Astrocyte (in vitro differentiated cells and primary cell): Measurements from ENCODE around the gene KCNH6. TPM values are rescaled to one million over a fixed set of nuclear protein-coding genes. Genes with fewer than 3 reads are reported as not detected.

ENCODE experiments used
- DNase-seq: peaks from one replicate; pipeline ENCODE4 v3.0.0-alpha.2; 2010; ENCODE audit warnings: low read depth
- FAIRE-seq: peaks from 2 replicates; lab custom pipeline; 2011; peaks lifted over from hg19 to GRCh38; lab: Jason Lieb, UNC
- H2AFZ ChIP-seq: 2 replicates; pipeline ENCODE4 v1.6.0; 2012; ENCODE audit warnings: low read depth, low read length, inconsistent platforms
- H3K27ac ChIP-seq: 2 replicates; pipeline ENCODE4 v1.5.1; 2011; ENCODE audit warnings: low read depth, low read length, inconsistent platforms
- H3K27me3 ChIP-seq: 2 replicates; pipeline ENCODE4 v1.6.0; 2011; ENCODE audit warnings: low read length, inconsistent platforms; ENCODE audit not compliant: insufficient read depth
- H3K36me3 ChIP-seq: 2 replicates; pipeline ENCODE4 v1.5.1; 2011; ENCODE audit warnings: low read length, inconsistent platforms; ENCODE audit not compliant: insufficient read depth
- H3K4me1 ChIP-seq: 2 replicates; pipeline ENCODE4 v1.5.1; 2011; ENCODE audit warnings: low read length, inconsistent platforms; ENCODE audit not compliant: insufficient read depth
- H3K4me2 ChIP-seq: 2 replicates; pipeline ENCODE4 v1.6.0; 2012; ENCODE audit warnings: low read length, inconsistent platforms
- H3K4me3 ChIP-seq: 2 replicates; pipeline ENCODE4 v1.5.1; 2011; ENCODE audit warnings: low read depth, mild to moderate bottlenecking, low read length, inconsistent platforms; ENCODE audit not compliant: insufficient read depth
- H3K79me2 ChIP-seq: 2 replicates; pipeline ENCODE4 v1.6.0; 2012; ENCODE audit warnings: mild to moderate bottlenecking, low read length, inconsistent platforms; ENCODE audit not compliant: insufficient read depth
- H3K9ac ChIP-seq: 2 replicates; pipeline ENCODE4 v1.6.0; 2012; ENCODE audit warnings: mild to moderate bottlenecking, low read length, inconsistent platforms
- H3K9me3 ChIP-seq: 2 replicates; pipeline ENCODE4 v1.5.1; 2012; ENCODE audit warnings: low read depth, mild to moderate bottlenecking, low read length, inconsistent platforms; ENCODE audit not compliant: insufficient read depth
- H4K20me1 ChIP-seq: 2 replicates; pipeline ENCODE4 v1.6.0; 2012; ENCODE audit warnings: low read length, inconsistent platforms; ENCODE audit not compliant: insufficient read depth
- H3K27ac Mint-ChIP-seq: one replicate; pipeline ENCODE4 v1.8.0; 2021; ENCODE audit warnings: mild to moderate bottlenecking, mixed read lengths; ENCODE audit not compliant: unreplicated experiment
- H3K27me3 Mint-ChIP-seq: one replicate; pipeline ENCODE4 v1.8.0; 2021; ENCODE audit warnings: low read depth, mixed read lengths; ENCODE audit not compliant: unreplicated experiment
- H3K36me3 Mint-ChIP-seq: one replicate; pipeline ENCODE4 v1.8.0; 2021; ENCODE audit warnings: low read depth, mixed read lengths; ENCODE audit not compliant: unreplicated experiment
- H3K4me1 Mint-ChIP-seq: one replicate; pipeline ENCODE4 v1.8.0; 2021; ENCODE audit warnings: low read depth, mixed read lengths; ENCODE audit not compliant: unreplicated experiment
- H3K4me3 Mint-ChIP-seq: one replicate; pipeline ENCODE4 v1.8.0; 2021; ENCODE audit warnings: mild to moderate bottlenecking, moderate library complexity, mixed read lengths; ENCODE audit not compliant: unreplicated experiment
- H3K9me3 Mint-ChIP-seq: one replicate; pipeline ENCODE4 v1.8.0; 2021; ENCODE audit warnings: mild to moderate bottlenecking, mixed read lengths; ENCODE audit not compliant: unreplicated experiment
- EZH2 ChIP-seq: IDR thresholded peaks from 2 replicates; pipeline ENCODE4 v1.6.1; 2012; ENCODE audit warnings: mild to moderate bottlenecking, low read length, inconsistent platforms; ENCODE audit not compliant: insufficient read depth
- total RNA-seq: library from RNA; stranded (reverse); gene quantifications from 2 replicates; pipeline ENCODE4 v1.2.1, GENCODE V29; 2021
- TF ChIP-seq, protein P1 (sequence below): IDR thresholded peaks from 2 replicates; pipeline ENCODE4 v1.5.1; 2011; ENCODE audit warnings: low read depth, mild to moderate bottlenecking, inconsistent platforms, low read length, moderate library complexity; ENCODE audit not compliant: insufficient read depth

KCNH6 gene
- total RNA-seq, 1 donor from 2014 or later: not detected

- no peak overlapping the region for H3K27ac Mint-ChIP-seq
- Histone ChIP-seq H3K4me3 (no peak overlapping the region), H3K4me2 (no peak overlapping the region), H3K27ac (no peak overlapping the region), H3K9me3 (no peaks in the 10 kb centered on the region), H3K9ac (no peak overlapping the region), H2AFZ (no peak overlapping the region), H3K27me3 (peaks cover 6% of the 10 kb centered on the region), H3K4me1 (peaks cover 24% of the 10 kb centered on the region), H3K36me3 (no peaks in the 10 kb centered on the region), H3K79me2 (no peaks in the 10 kb centered on the region), H4K20me1 (peaks cover 3% of the 10 kb centered on the region)
- no peaks in the 10 kb centered on the region for H3K36me3 Mint-ChIP-seq
- DNase-seq (no peak), FAIRE-seq (no peak)
- peaks cover 2% of the 10 kb centered on the region for H3K9me3 Mint-ChIP-seq
- H3K4me3 Mint-ChIP-seq: no peak overlapping the region
- TF ChIP-seq EZH2: no peak
- TF ChIP-seq, protein P1, sequence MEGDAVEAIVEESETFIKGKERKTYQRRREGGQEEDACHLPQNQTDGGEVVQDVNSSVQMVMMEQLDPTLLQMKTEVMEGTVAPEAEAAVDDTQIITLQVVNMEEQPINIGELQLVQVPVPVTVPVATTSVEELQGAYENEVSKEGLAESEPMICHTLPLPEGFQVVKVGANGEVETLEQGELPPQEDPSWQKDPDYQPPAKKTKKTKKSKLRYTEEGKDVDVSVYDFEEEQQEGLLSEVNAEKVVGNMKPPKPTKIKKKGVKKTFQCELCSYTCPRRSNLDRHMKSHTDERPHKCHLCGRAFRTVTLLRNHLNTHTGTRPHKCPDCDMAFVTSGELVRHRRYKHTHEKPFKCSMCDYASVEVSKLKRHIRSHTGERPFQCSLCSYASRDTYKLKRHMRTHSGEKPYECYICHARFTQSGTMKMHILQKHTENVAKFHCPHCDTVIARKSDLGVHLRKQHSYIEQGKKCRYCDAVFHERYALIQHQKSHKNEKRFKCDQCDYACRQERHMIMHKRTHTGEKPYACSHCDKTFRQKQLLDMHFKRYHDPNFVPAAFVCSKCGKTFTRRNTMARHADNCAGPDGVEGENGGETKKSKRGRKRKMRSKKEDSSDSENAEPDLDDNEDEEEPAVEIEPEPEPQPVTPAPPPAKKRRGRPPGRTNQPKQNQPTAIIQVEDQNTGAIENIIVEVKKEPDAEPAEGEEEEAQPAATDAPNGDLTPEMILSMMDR: no peak
- peaks cover 55% of the 10 kb centered on the region for H3K27me3 Mint-ChIP-seq
- no peaks in the 10 kb centered on the region for H3K4me1 Mint-ChIP-seq
Measured at GRCh38 chr17:63479495-63480184, 43.5 kb upstream of the KCNH6 start.

DNA sequence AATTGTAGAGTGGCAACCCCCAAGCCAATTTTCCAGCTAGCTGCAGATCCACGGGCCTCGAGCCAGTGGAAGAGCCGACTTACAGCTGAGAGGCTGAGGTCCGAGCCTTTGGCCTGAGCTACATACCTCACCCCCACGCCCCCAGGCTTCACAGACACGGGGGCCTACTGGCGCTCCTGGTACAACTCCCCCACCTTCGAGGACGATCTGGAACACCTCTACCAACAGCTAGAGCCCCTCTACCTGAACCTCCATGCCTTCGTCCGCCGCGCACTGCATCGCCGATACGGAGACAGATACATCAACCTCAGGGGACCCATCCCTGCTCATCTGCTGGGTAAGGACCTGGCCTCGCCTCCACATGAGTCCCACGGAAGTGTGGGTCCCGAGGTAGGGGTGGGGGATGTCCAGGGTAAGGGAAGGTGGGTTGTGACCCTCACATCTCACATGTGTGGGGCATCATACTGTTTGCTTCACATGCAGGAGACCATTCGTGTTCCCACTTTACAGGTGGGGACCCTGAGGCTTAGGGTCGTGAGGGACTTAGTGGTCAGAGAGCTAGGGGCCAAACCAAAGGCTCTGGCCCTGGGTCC lies 42.9 kb upstream of the KCNH6 start:
- Histone ChIP-seq H3K79me2 (no peaks in the 10 kb centered on the region), H3K36me3 (no peaks in the 10 kb centered on the region), H4K20me1 (peaks cover 3% of the 10 kb centered on the region), H3K4me3 (no peak overlapping the region), H3K4me1 (peaks cover 24% of the 10 kb centered on the region), H2AFZ (no peak overlapping the region), H3K4me2 (no peak overlapping the region), H3K9ac (no peak overlapping the region), H3K27me3 (peaks cover 6% of the 10 kb centered on the region), H3K9me3 (no peaks in the 10 kb centered on the region), H3K27ac (no peak overlapping the region)
- no peak overlapping the region for H3K4me3 Mint-ChIP-seq
- peaks cover 51% of the 10 kb centered on the region for H3K27me3 Mint-ChIP-seq
- peaks cover 2% of the 10 kb centered on the region for H3K9me3 Mint-ChIP-seq
- DNase-seq (no peak), FAIRE-seq (no peak)
- H3K27ac Mint-ChIP-seq: no peak overlapping the region
- no peaks in the 10 kb centered on the region for H3K4me1 Mint-ChIP-seq
- no peaks in the 10 kb centered on the region for H3K36me3 Mint-ChIP-seq
- TF ChIP-seq, protein P1: no peak
- no peak for TF ChIP-seq EZH2
